Measurements from ENCODE around the gene MMEL1.

DNA sequence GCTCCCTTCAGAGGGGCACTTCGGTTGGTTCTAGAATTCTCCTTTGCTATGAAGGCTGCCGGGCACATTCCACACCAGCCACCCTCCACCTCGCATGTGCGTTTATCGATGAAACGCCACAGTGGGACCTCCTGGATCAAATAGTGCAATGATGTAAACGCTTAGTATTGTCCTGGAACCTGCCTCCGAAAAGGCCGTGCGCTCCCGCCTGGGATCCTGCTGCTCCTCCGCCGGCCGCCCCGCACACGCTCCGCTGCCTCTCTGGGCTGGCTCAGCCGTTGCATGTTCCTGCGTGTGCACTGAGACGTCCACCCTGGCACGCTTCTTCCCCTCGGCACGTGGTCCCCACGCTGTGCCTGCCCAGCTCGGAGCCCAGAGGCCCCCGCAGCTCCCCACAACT, 80.6 kb downstream of the MMEL1 start:
- TF ChIP-seq SMC3 (IDR thresholded peaks at IDR 0.05) (no peak), SREBF2 (IDR thresholded peaks at IDR 0.05) (no peak), RAD21 (conservative IDR thresholded peaks at IDR 0.05 in 1 of 2, IDR thresholded peaks at IDR 0.05 in 1 of 2) (no peak), POLR2A (IDR thresholded peaks at IDR 0.05; ENCODE audit: low read length) (no peak), EP300 (IDR thresholded peaks at IDR 0.05) (no peak), MAFK (IDR thresholded peaks at IDR 0.05; ENCODE audit: partially characterized antibody) (no peak), ZSCAN20 (CRISPR knock-in tag; IDR thresholded peaks at IDR 0.05) (no peak)
- TF ChIP-seq, protein P1, sequence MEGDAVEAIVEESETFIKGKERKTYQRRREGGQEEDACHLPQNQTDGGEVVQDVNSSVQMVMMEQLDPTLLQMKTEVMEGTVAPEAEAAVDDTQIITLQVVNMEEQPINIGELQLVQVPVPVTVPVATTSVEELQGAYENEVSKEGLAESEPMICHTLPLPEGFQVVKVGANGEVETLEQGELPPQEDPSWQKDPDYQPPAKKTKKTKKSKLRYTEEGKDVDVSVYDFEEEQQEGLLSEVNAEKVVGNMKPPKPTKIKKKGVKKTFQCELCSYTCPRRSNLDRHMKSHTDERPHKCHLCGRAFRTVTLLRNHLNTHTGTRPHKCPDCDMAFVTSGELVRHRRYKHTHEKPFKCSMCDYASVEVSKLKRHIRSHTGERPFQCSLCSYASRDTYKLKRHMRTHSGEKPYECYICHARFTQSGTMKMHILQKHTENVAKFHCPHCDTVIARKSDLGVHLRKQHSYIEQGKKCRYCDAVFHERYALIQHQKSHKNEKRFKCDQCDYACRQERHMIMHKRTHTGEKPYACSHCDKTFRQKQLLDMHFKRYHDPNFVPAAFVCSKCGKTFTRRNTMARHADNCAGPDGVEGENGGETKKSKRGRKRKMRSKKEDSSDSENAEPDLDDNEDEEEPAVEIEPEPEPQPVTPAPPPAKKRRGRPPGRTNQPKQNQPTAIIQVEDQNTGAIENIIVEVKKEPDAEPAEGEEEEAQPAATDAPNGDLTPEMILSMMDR (IDR thresholded peaks at IDR 0.05): no peak
